GM19324 (cell line): ENCODE data around the gene GJC2.

Experiments
- ATAC-seq: cut with Tn5 transposase; IDR thresholded peaks from one replicate; pipeline ENCODE4 v1.9.1; 2021; ENCODE audit warnings: mild to moderate bottlenecking, moderate library complexity; ENCODE audit not compliant: unreplicated experiment, low FRiP score

The GJC2 gene

GRCh38 chr1:228156515-228156881 is 6.8 kb downstream of the GJC2 start:
- ATAC-seq = no peak

- ATAC-seq = no peak
Measured at GRCh38 chr1:228156941-228157728, 7.4 kb downstream of the GJC2 start.

- no peak for ATAC-seq
Measured at GRCh38 chr1:228157729-228158126, 8.0 kb downstream of the GJC2 start.

DNA sequence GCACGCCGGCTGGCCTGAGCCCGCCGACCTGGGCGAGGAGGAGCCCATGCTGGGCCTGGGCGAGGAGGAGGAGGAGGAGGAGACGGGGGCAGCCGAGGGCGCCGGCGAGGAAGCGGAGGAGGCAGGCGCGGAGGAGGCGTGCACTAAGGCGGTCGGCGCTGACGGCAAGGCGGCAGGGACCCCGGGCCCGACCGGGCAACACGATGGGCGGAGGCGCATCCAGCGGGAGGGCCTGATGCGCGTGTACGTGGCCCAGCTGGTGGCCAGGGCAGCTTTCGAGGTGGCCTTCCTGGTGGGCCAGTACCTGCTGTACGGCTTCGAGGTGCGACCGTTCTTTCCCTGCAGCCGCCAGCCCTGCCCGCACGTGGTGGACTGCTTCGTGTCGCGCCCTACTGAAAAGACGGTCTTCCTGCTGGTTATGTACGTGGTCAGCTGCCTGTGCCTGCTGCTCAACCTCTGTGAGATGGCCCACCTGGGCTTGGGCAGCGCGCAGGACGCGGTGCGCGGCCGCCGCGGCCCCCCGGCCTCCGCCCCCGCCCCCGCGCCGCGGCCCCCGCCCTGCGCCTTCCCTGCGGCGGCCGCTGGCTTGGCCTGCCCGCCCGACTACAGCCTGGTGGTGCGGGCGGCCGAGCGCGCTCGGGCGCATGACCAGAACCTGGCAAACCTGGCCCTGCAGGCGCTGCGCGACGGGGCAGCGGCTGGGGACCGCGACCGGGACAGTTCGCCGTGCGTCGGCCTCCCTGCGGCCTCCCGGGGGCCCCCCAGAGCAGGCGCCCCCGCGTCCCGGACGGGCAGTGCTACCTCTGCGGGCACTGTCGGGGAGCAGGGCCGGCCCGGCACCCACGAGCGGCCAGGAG is 8.6 kb downstream of the GJC2 start:
- ATAC-seq = no peak

GRCh38 chr1:228159008-228159665 is 9.4 kb downstream of the GJC2 start:
- no peak for ATAC-seq

GRCh38 chr1:228160201-228160761 is 10.6 kb downstream of the GJC2 start:
- ATAC-seq = no peak

DNA sequence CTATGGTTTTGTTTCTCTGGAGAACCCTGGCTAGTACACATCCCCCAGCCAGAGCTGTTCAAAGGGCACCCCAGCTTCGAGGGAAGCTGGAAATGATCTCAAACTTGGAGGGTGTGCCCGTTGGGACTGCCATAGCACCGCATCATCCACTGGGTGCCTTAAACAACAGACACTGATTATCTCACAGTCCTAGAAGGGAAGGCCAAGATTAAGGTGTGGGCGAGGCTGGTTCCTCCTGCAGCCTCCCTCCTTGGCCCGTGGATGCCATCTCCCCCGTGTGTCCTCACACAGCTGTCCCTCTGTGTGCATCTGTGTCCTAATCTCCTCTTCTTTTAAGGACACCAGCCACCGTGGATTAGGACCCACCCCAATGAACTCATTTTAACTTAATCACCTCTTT is 11.6 kb downstream of the GJC2 start:
- ATAC-seq = no peak

- no peak for ATAC-seq
Measured at GRCh38 chr1:228161866-228162265, 12.1 kb downstream of the GJC2 start.

DNA sequence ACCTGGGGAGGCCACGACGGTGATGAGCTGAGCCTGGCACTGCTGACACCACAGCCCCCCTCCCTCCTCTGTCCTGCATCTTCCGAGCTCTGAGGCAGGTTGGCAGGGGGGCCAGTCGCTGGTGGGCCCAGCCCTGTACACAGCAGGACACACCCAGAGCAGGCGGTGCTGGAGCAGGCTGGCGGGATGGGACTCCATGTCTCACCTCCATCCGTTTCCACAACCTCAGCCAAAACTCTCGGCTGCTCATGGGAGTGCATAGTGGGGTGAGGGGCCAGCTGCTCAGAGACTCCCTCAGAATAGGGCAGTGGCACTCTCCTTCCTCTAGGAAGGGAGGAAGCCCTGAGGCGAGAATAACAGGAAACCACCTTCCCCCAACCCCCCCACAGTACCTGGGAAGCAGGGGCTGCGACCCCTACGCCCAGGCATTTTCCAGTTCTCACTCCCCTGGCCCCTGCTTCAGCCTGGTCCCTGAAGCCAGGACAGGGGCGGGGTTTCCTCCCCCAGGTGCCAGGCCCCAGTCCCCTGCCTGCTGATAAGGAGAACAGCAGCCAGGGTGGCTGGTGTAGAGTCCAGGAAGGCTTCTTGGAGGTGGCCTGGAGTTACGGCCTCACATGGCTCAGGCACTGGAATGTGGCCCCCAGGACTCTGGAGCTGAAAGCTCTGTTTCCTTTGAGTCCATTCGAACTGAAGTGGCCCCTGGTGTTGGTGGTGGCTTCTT is 12.7 kb downstream of the GJC2 start:
- ATAC-seq = no peak

GRCh38 chr1:228163007-228163753 is 13.4 kb downstream of the GJC2 start:
- no peak for ATAC-seq

GRCh38 chr1:228163776-228164519 is 14.2 kb downstream of the GJC2 start:
- no peak for ATAC-seq

- no peak for ATAC-seq
Measured at GRCh38 chr1:228164561-228165371, 15.0 kb downstream of the GJC2 start.

DNA sequence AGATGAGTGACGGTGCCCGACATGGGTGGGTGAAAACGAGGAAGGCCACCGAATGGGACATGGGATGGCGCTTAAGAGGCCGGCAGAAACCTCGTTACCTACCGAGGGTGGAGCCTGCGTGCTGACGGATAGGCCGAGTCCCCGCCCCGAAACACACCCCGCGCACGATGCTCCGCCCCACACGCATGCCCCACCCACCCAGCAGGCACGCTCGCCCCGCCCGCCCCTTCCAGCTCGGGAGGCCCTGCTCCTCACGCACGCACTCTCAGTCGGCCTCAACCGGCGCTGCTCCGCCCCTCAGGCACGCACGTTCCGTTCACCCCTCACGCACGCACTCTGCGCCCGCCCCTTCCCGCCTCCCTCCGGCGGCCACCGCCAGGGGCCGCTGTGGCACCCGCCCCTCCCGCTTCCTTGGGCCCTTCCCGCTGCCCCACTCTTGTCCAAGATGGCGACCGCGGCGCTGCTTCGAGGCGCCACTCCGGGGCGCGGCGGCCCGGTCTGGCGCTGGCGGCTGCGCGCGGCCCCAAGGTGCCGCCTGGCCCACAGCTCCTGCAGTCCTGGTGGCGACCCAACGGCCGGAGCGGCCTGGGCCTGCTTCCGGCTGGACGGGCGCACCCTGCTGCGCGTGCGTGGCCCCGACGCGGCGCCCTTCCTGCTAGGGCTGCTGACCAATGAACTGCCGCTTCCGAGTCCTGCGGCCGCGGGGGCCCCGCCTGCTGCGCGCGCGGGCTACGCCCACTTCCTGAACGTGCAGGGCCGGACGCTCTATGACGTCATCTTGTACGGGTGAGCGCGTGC is 15.8 kb downstream of the GJC2 start, which contains the start of gene IBA57:
Gene IBA57, plus strand, starts transcription at position 433 of the 798 bp plus-strand sequence. Its CDS starts 13 bp downstream, at position 446.
- ATAC-seq = peak; percentile 91

DNA sequence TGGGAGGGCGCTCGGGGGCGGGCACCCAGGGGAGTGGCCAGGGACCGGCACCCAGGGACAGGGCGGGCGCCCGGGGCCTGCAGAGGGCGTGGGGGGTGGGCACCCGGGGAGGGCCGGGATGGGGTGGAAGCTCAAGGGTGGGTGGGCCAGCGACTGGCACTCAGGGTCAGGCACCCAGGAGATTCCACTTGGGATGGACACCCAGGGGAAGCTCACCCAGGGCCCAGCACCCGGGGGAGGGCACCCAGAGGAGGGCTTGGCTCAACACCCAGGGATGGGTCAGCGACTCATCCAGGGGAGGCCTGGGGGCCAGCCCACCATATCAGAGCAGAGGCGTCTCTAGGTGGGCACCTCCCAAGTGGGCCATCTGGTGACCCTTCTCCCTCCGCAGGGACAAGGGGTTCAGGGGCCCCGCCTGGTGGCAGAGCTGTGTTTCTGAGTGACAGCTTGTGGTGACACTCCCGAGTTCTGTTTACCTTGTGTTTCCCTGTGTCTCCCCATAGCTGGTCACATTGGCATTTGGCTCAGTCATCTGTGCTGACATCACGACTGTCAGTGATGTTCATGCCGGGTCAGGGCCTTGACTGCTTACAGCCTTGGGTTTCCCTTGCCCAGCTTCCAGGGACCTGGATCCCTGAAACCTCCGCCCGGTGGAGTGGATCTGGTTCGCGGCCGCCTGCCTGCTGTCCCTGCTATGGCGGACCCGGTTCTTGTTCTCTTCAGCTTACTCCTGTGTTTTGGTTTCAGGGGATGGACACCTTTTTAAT is 16.6 kb downstream of the GJC2 start:
- ATAC-seq = peak; percentile 8

- ATAC-seq = no peak
Measured at GRCh38 chr1:228168563-228169270, 19.0 kb downstream of the GJC2 start.

DNA sequence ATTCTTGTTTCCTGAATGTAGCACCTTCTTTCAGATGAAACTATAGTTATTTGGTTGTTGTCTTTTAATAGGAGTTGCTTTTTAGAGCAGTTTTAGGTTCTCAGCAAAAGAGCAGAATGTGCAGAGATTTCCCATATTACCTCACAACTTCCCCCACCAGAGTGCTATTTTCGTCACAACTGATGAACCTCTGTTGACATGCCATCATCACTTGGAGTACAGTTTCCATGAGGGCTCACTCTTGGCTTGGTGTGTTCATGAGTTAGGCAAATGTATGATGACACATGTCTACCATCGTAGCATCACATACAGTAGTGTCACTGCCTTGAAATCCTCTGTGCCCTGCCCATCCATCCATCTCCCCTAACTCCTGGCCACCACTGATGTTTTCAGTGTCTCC is 19.6 kb downstream of the GJC2 start:
- no peak for ATAC-seq
